Activated T-cell treated with anti-CD3 and anti-CD28 coated beads for 4 hours (primary cell): ENCODE measurements around the gene CD247.

Source experiments
- DNase-seq: peaks from one replicate; pipeline ENCODE4 v3.0.0-alpha.2; 2020

The CD247 gene

GRCh38 chr1:167541610-167542009 is 23.3 kb upstream of the CD247 start:
- DNase-seq, result no peak

- DNase-seq, result no peak
These were observed 22.7 kb upstream of the CD247 start for GRCh38 chr1:167541003-167541402.

GRCh38 chr1:167538657-167539056 is 20.3 kb upstream of the CD247 start:
- DNase-seq, result no peak

DNA sequence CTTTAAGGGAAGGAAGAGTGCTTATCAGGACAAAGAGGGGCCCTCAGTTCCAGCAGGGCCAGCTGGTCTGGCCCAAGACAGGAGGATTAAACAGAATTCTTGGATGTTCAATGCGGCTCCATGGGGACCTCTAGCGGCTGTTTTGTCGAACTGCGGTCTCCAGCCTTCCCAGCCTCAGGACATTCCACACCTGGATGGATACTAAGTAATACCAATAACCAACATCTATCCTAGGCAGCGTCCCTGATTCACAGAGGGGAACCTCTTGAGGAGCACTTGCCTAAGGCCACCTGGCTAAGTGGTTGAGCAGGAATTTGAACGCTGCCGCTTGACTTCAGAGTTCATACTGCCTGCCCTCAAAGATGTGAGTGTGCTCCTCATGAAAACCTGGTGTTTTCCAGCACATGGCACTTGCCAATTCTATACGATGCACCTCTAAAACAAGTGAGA is 15.5 kb upstream of the CD247 start:
- DNase-seq, result peak; percentile 59

DNA sequence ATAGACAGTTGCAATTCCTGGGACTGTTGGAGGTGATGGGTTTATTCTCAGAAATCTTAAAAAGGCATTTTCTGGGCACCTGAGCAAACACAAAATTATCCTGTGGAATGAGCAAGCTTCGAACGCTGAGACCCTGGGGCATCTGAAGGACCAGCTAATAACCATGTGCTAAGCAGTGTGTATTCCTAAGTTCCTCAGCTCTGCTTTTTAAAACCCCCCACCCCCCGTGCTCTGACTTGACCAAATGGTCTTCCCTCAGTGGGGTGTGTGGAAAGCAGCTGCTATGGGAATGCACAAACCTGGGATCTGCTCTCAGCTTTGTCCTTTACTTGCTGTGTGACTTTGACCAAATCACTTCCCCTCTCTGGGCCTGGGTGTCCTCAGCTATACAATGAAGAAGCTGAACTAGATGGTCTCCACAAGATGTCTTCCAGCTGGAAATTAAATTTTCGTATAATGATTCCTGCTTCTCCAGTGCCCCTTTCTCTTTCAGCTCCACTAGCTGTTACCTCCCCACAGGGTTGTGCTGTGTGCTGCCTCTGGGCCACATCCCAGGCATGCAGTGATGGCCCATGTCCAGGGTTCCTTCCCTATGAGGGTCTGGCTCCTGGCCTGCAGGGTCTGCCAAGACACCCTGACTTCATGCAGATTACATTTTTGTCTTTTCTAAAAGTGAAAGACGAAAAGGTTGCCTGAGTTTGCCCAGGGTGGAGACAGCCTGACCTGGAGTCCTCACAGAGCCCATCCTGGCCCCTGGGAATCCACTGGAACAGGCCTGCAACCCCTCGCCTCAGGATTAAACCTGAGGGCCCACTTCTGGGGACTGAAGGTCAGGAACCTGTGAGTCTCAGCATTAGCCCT is 14.9 kb upstream of the CD247 start:
- no peak for DNase-seq

DNA sequence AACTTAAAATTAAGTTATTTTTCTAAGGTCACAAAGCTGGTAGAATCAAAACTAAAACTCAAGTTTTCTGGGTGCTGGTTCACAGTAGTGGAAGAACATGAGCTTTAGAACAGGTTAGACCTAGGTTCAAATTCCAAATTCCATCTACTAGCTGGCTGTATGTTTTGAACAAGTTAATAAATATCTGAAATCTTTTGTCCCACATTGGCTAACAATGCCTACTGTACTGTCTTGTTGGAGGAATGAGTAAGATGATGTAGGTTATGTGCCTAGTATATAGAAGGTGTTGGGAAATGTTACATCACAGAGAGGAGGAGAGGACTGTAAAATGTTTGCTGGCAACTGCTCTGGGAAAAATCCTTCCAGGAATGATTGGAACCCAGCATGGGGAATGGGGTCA is 14.0 kb upstream of the CD247 start:
- no peak for DNase-seq

DNA sequence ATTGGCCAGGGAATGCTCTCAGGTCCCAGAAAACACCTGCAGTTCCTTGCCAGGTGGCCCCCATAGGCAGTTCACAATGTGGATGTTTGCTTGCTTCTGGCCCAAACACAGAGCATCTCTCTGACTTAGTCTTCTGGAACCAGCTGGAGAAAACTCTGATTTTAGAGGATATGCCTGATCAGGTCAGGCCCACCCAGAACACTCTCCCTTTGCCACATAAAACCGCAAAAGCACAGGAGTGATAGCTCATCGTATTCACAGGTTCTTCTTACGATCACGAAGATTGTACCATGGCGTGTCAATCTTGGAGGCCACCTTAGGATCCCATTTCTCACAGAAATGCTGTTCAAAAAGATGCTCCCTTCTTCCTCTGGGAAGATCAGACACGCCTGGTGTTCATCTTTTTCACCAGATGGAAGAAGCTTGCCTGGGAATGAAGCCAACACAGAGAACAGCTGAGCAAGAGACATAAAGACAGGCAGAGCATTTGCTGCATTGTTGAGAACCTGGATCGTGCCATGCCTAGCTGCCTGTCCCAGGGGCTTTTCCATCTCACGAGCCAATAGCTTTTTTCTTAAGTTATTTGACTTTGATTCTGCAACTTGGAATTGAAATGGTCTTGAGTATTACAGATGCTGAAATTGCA is 11.6 kb upstream of the CD247 start:
- DNase-seq, result no peak

- DNase-seq, result no peak
These were observed 9.9 kb upstream of the CD247 start for GRCh38 chr1:167528057-167528728.

- no peak for DNase-seq
These were observed 8.5 kb upstream of the CD247 start for GRCh38 chr1:167526667-167527383.

GRCh38 chr1:167524651-167525050 is 6.3 kb upstream of the CD247 start:
- no peak for DNase-seq

DNA sequence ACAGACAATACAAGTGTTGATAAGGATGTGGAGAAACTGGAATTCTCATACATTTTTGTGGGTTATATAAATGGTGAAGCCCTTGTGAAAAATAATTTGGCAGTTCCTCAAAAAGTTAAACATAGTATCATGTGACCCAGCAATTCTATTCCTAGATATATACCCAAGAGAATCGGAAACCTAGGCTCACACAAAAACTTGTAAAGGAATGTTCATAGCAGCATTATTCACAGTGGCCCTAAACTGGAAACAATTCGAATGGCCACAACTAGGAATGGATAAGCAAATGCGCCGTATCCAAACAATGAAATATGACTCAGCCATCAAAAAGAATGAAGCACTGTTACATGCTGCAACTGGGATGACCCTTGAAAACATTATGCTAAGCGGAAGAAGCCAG is 3.9 kb upstream of the CD247 start:
- DNase-seq, result no peak

GRCh38 chr1:167520711-167521206 is 2.4 kb upstream of the CD247 start:
- no peak for DNase-seq

DNA sequence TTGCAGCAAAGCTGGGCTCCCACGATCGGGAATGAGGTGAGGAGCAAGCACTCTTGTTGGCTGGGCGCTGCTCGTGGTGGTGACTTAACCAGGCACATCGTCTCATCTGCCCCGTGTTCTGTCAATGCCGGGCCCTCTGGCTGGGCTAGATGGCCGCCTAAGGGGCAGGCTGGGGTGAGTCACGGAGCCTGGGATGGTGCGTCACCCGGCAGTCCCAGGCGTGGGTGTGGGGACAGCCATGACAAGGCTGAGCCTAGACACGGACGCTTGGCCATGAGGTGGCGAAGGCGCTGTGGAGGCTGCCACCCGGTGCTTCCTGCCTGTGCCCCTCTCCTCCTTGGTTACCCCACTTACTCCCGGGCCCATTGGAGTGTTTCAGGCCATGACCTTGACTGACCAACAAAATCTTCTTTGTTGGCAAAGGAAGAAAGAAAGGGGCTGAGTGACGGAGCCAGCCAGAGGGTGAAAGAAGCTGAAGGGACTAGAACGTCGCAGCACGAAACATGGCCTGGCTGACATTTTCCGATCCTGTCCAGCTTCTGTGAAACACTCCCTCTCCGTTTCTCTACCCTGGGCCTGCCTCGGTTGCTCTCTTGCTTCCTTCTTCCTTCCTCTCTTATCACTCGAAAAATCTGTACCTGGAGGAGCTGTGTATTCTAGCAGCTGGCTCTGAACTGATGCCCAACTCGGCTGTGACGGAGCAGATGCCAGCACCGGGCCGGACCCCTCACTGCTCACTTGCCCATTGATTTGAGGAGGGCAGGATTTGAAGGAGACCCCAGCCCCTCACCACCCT is 596 bp downstream of the CD247 start:
- DNase-seq, result peak; percentile 85

DNA sequence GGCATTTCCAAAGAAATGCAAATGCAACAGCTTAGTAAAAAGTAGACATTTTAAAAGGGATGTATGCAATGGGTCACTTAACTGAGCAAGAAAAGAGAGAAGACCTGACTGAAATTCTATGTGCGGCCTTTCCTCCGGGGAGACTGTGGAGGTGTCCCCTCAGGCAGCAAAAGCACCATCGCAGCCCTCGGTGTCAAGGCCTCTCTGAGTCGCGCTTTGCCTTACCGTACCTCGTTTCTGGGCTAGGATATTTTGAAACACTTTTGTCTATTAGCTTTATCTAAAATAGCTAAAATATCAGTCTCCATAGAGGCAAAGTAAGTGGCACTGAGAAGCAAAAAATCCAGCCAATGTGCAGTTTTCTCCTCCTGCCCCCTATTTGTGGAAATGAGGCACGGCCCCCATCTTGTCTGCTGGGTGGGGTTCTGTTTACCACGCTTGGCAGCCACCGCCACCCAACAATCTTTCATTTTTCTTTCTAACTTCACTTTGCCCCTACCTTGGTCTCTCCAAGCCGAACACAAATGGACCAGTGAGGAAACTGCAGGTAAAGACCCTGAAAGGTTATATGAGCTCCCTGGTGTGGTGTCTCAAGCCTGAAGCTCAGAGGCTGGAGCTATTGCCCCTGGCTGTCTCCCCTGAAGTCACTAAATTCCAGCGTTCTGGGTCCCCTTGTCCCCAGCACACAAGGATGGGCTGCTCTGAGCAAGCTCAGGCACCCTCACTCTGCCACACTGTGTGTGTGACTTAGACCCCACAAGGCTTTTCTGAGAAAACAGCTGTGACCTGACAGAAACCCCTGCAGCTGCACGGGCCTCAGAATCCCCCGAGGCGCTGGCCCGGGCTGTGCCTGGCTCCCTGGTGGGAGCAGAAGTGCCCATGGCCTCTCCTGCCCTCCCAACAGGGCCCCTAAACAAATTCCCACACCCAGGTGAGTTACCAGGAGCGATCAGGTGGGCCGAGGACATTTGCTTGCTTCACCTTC is 1.6 kb downstream of the CD247 start:
- DNase-seq, result no peak

- no peak for DNase-seq
These were observed 2.4 kb downstream of the CD247 start for GRCh38 chr1:167515893-167516321.

GRCh38 chr1:167515461-167515860 is 2.9 kb downstream of the CD247 start:
- DNase-seq, result no peak

- DNase-seq, result no peak
These were observed 4.0 kb downstream of the CD247 start for GRCh38 chr1:167514288-167514687.

DNA sequence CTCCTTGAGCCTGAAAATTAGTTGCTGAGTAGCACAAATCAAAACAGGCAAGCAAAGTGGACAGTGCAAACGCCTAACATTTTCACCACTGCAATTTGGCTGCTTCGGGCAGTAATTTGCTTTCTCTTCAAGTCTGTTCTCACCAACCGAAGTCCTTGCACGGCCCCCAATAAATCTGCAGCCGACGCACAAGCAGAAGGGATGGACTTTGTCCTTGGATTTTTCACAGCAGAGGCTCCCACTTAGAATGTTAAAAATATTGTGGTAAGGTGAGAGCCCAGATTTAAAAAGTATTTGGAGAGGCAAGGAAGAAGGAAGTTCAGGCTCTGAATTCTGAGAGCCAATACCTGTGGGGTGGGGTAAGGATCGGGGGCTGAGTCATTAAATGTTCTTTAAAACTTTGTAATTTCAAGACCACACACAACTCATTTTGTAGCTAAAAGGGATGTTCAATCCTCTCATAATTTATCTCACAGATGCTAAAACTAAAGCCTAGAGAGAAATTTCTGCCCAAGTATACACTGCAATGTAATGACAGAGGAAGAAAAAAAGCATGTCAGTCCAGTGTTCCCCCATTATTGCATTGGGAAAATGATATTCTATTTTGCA is 6.2 kb downstream of the CD247 start:
- no peak for DNase-seq

GRCh38 chr1:167511374-167511986 is 6.8 kb downstream of the CD247 start:
- DNase-seq, result no peak

GRCh38 chr1:167510881-167511280 is 7.4 kb downstream of the CD247 start:
- no peak for DNase-seq
